Stimulated activated CD8-positive, alpha-beta memory T cell treated with anti-CD3 and anti-CD28 coated beads, Interleukin-12 subunit alpha, Interleukin-12 subunit beta, amount 100 ng/mL, for 24 hours (primary cell): ENCODE measurements around the gene FOXS1.
"Not testable (repeated sequence)": the region's sequence is repeated elsewhere in the genome, so short reads cannot be mapped to it uniquely, and the experiment has no call there.

Experiments
- DNase-seq: peaks from one replicate; pipeline ENCODE4 v3.0.0-alpha.2; 2020; ENCODE audit errors: extremely low read depth

Gene FOXS1

GRCh38 chr20:31840906-31841816 is 4.2 kb downstream of the FOXS1 start:
- no peak for DNase-seq

GRCh38 chr20:31839782-31840487 is 5.5 kb downstream of the FOXS1 start:
- DNase-seq = no peak

- DNase-seq = no peak
These were observed 6.6 kb downstream of the FOXS1 start for GRCh38 chr20:31838646-31839292.

GRCh38 chr20:31837896-31838397 is 7.5 kb downstream of the FOXS1 start:
- no peak for DNase-seq

- DNase-seq = no peak
These were observed 8.4 kb downstream of the FOXS1 start for GRCh38 chr20:31836853-31837608.

- no peak for DNase-seq
These were observed 9.2 kb downstream of the FOXS1 start for GRCh38 chr20:31835977-31836852.

GRCh38 chr20:31835554-31835953 is 9.8 kb downstream of the FOXS1 start:
- no peak for DNase-seq

GRCh38 chr20:31833931-31834521 is 11.4 kb downstream of the FOXS1 start:
- no peak for DNase-seq

- peak; percentile 24 for DNase-seq
These were observed 12.1 kb downstream of the FOXS1 start for GRCh38 chr20:31833130-31833930.

GRCh38 chr20:31831771-31832306 is 13.6 kb downstream of the FOXS1 start:
- DNase-seq = no peak

- DNase-seq = no peak
These were observed 14.2 kb downstream of the FOXS1 start for GRCh38 chr20:31831211-31831610.

GRCh38 chr20:31830406-31830981 is 14.9 kb downstream of the FOXS1 start:
- DNase-seq = no peak

GRCh38 chr20:31829731-31830130 is 15.7 kb downstream of the FOXS1 start:
- no peak for DNase-seq

- DNase-seq = not testable (repeated sequence)
These were observed 17.4 kb downstream of the FOXS1 start for GRCh38 chr20:31828016-31828415.

- no peak for DNase-seq
These were observed 18.3 kb downstream of the FOXS1 start for GRCh38 chr20:31827059-31827458.

- DNase-seq = no peak
These were observed 19.3 kb downstream of the FOXS1 start for GRCh38 chr20:31826074-31826473.

GRCh38 chr20:31824554-31825313 is 20.7 kb downstream of the FOXS1 start:
- no peak for DNase-seq

- no peak for DNase-seq
These were observed 21.3 kb downstream of the FOXS1 start for GRCh38 chr20:31824125-31824485.
